ENCODE data around the gene ARID2.

Gene ARID2

GRCh38 chr12:45944771-45945170, 215.3 kb downstream of the ARID2 start:
- no peak for DNase-seq (ENCODE audit: low read depth)

- DNase-seq (ENCODE audit: low read depth): no peak
Measured at GRCh38 chr12:45946435-45946834, 216.9 kb downstream of the ARID2 start.

- DNase-seq (ENCODE audit: low read depth): no peak
Measured at GRCh38 chr12:45948546-45948945, 219.0 kb downstream of the ARID2 start.
